B cell (primary cell): ENCODE results near the gene MAGEC3. TPM values are rescaled to one million over a fixed set of nuclear protein-coding genes. Genes with fewer than 3 reads are reported as not detected.

ENCODE experiments used
- ATAC-seq: fragments of 200-7000 bp; cut with Tn5 transposase; one replicate; pipeline ENCODE4 v1.10.0; 2021; ENCODE audit warnings: low read depth, mild to moderate bottlenecking, moderate number of reproducible peaks, moderate library complexity
- CTCF ChIA-PET: fragments of 350-600 bp; sonication (Branson Sonifier 250); formaldehyde crosslinking; loops from one replicate; lab custom pipeline; 2021; ENCODE audit warnings: antibody characterized with exemption, inconsistent platforms; lab: Charles Lee
- POLR2A ChIA-PET: fragments of 350-600 bp; sonication (Branson Sonifier 250); formaldehyde crosslinking; loops from one replicate; lab custom pipeline; 2021; ENCODE audit warnings: antibody characterized with exemption; lab: Charles Lee
- DNase-seq: peaks from one replicate; pipeline ENCODE4 v3.0.0; 2013
- H2AFZ ChIP-seq: 2 replicates; pipeline ENCODE4 v1.6.1; 2012; ENCODE audit warnings: mild to moderate bottlenecking, low read depth, low read length; ENCODE audit not compliant: insufficient read depth, poor library complexity, severe bottlenecking
- H3K27ac ChIP-seq, 2 donors: 1 replicate in 1 of 2; 2 replicates in 1 of 2; pipeline ENCODE4 v1.5.1; 2012 to 2013; ENCODE audit warnings: low read length in 2 of 2, mild to moderate bottlenecking in 2 of 2, moderate library complexity in 1 of 2
- H3K27me3 ChIP-seq, 4 experiments: fragments of 200-600 bp in 1 of 4; sonication (generic) in 1 of 4; replicated peaks in 1 of 4; 1 replicate in 2 of 4; 2 replicates in 2 of 4; pipeline versions ENCODE4 v1.6.1 to v1.7.0; 2013 to 2016; ENCODE audit warnings: low read length in 3 of 4, mild to moderate bottlenecking in 2 of 4, mixed read lengths in 1 of 4, moderate library complexity in 1 of 4; ENCODE audit not compliant: insufficient read depth in 4 of 4, control insufficient read depth in 3 of 4; ENCODE audit errors: control extremely low read depth in 1 of 4
- H3K36me3 ChIP-seq, 2 experiments: replicated peaks in 1 of 2; 1 replicate in 1 of 2; 2 replicates in 1 of 2; pipeline versions ENCODE4 v1.6.1 to v1.7.1; 2013; ENCODE audit warnings: low read length in 1 of 2; ENCODE audit not compliant: insufficient read depth in 2 of 2, control insufficient read depth in 1 of 2; ENCODE audit errors: control extremely low read depth in 1 of 2, extremely low read depth in 1 of 2
- H3K4me1 ChIP-seq, 2 donors: fragments of 200-600 bp in 1 of 2; sonication (generic) in 1 of 2; 1 replicate in 1 of 2; 2 replicates in 1 of 2; pipeline versions ENCODE4 v1.5.1 to v1.6.1; 2013 to 2017; ENCODE audit warnings: low read length in 2 of 2; ENCODE audit not compliant: control insufficient read depth in 2 of 2, insufficient read depth in 2 of 2
- H3K4me2 ChIP-seq: replicated peaks from 2 replicates; pipeline ENCODE3; 2012; ENCODE audit warnings: mild to moderate bottlenecking, low read depth, low read length; ENCODE audit not compliant: poor library complexity, severe bottlenecking
- H3K4me3 ChIP-seq, 5 experiments: fragments of 200-600 bp in 1 of 5; sonication (generic) in 1 of 5; 1 replicate in 3 of 5; 2 replicates in 2 of 5; pipeline versions ENCODE4 v1.5.1 to v1.7.0; 2011 to 2016; ENCODE audit warnings: low read length in 4 of 5, mild to moderate bottlenecking in 4 of 5, low read depth in 2 of 5, control low read depth in 1 of 5, moderate library complexity in 1 of 5; ENCODE audit not compliant: insufficient read depth in 1 of 5; ENCODE audit errors: control extremely low read depth in 1 of 5, extremely low read depth in 1 of 5
- H3K79me2 ChIP-seq: fragments of 200-600 bp; sonication (generic); one replicate; pipeline ENCODE4 v1.6.0; 2016; ENCODE audit warnings: low read length; ENCODE audit not compliant: control insufficient read depth, insufficient read depth
- H3K9ac ChIP-seq: fragments of 200-600 bp; sonication (generic); 2 replicates; pipeline ENCODE4 v1.6.1; 2017; ENCODE audit warnings: mild to moderate bottlenecking, low read length, moderate library complexity
- H3K9me3 ChIP-seq, 3 donors: one replicate each; pipeline versions ENCODE4 v1.6.1 to v1.7.1; 2013; ENCODE audit warnings: low read length in 2 of 3; ENCODE audit not compliant: control insufficient read depth in 2 of 3, insufficient read depth in 1 of 3; ENCODE audit errors: control extremely low read depth in 1 of 3
- H4K20me1 ChIP-seq: 2 replicates; pipeline ENCODE4 v1.6.0; 2012; ENCODE audit warnings: mild to moderate bottlenecking, low read length; ENCODE audit not compliant: insufficient read depth, control insufficient read depth, poor library complexity, severe bottlenecking
- H3K27ac Mint-ChIP-seq: one replicate; pipeline ENCODE4 v1.8.0; 2021; ENCODE audit warnings: mixed read lengths
- H3K27me3 Mint-ChIP-seq: one replicate; pipeline ENCODE4 v1.8.0; 2021; ENCODE audit warnings: mixed read lengths
- H3K4me1 Mint-ChIP-seq: one replicate; pipeline ENCODE4 v1.8.0; 2021; ENCODE audit warnings: mixed read lengths
- H3K4me3 Mint-ChIP-seq: one replicate; pipeline ENCODE4 v1.8.0; 2021; ENCODE audit warnings: mixed read lengths
- H3K9me3 Mint-ChIP-seq: one replicate; pipeline ENCODE4 v1.8.0; 2022; ENCODE audit warnings: mixed read lengths; ENCODE audit not compliant: insufficient read depth
- CTCF ChIP-seq: fragments of 200-600 bp; IDR thresholded peaks from one replicate; pipeline ENCODE4 v1.8.0; 2022; ENCODE audit warnings: antibody characterized with exemption, mild to moderate bottlenecking
- EZH2 ChIP-seq: IDR thresholded peaks from 2 replicates; pipeline ENCODE4 v1.6.1; 2012; ENCODE audit warnings: borderline replicate concordance, low read depth, mild to moderate bottlenecking, moderate library complexity, low read length; ENCODE audit not compliant: insufficient read depth, poor library complexity, severe bottlenecking
- WGBS: methylation state at CpG from one replicate; pipeline ENCODE4 v1.1.5; 2013; ENCODE audit warnings: missing lambda C conversion rate; ENCODE audit not compliant: insufficient coverage; 5-methylcytosine and 5-hydroxymethylcytosine counted together
- intact Hi-C: fragments of 100-400 bp; cut with micrococcal nuclease; formaldehyde crosslinking; loops from one replicate; pipeline ENCODE4 v1.10.0; 2022
- polyA plus RNA-seq: library from polyadenylated mRNA; depleted of rRNA; stranded (reverse); fragments of >200 nt; gene quantifications from 2 replicates; pipeline ENCODE4 v1.2.3, GENCODE V29; 2012
- total RNA-seq, 2 donors: library from RNA; stranded (reverse); fragments of 120-200 nt in 1 of 2; gene quantifications; 1 replicate in 1 of 2; 2 replicates in 1 of 2; pipeline versions ENCODE4 v1.2.3 to v1.2.4, GENCODE V29; 2013 to 2022

Gene MAGEC3
- total and polyA plus RNA-seq, 2 donors (not counting 1 experiment from before 2014, with no cell fraction given) = not detected

GRCh38 chrX:141934059-141934641 is 96.0 kb downstream of the MAGEC3 start:
- no peak overlapping the region for H3K27ac ChIP-seq
- no peaks in the 10 kb centered on the region for H3K4me1 ChIP-seq
- no peaks in the 10 kb centered on the region for H4K20me1 ChIP-seq
- Mint-ChIP-seq H3K9me3 (no peaks in the 10 kb centered on the region), H3K4me3 (no peak overlapping the region), H3K4me1 (no peaks in the 10 kb centered on the region), H3K27ac (no peak overlapping the region), H3K27me3 (no peaks in the 10 kb centered on the region)
- no peak overlapping the region for H3K9ac ChIP-seq
- CTCF ChIA-PET = no interaction called here
- intact Hi-C loops = no loop called here
- no peak overlapping the region for H3K4me2 ChIP-seq
- no CpG with 5 or more reads among the region's 2 CpGs for WGBS
- DNase-seq (no peak), ATAC-seq (no peak)
- TF ChIP-seq CTCF (no peak), EZH2 (no peak)
- no peaks in the 10 kb centered on the region for H3K9me3 ChIP-seq
- H3K27me3 ChIP-seq = no peaks in the 10 kb centered on the region
- H3K4me3 ChIP-seq = no peak overlapping the region
- H3K36me3 ChIP-seq = no peaks in the 10 kb centered on the region
- no peaks in the 10 kb centered on the region for H3K79me2 ChIP-seq
- H2AFZ ChIP-seq = no peak overlapping the region
- POLR2A ChIA-PET = no interaction called here

- Histone ChIP-seq H3K9ac (no peak overlapping the region), H2AFZ (no peak overlapping the region), H3K36me3 (no peaks in the 10 kb centered on the region), H3K4me3 (no peak overlapping the region), H3K27me3 (no peaks in the 10 kb centered on the region), H3K4me2 (no peak overlapping the region), H3K79me2 (no peaks in the 10 kb centered on the region), H3K9me3 (no peaks in the 10 kb centered on the region), H3K27ac (no peak overlapping the region), H4K20me1 (no peaks in the 10 kb centered on the region), H3K4me1 (no peaks in the 10 kb centered on the region)
- WGBS = no CpG with 5 or more reads among the region's 2 CpGs
- Mint-ChIP-seq H3K4me3 (no peak overlapping the region), H3K9me3 (no peaks in the 10 kb centered on the region), H3K27me3 (no peaks in the 10 kb centered on the region), H3K27ac (no peak overlapping the region), H3K4me1 (no peaks in the 10 kb centered on the region)
- DNase-seq = no peak
- no peak for ATAC-seq
- intact Hi-C loops = no loop called here
- TF ChIP-seq EZH2 = no peak
- TF ChIP-seq CTCF = no peak
- POLR2A ChIA-PET = no interaction called here
- CTCF ChIA-PET = no interaction called here
Measured at GRCh38 chrX:141935645-141936044, 97.5 kb downstream of the MAGEC3 start.
